Loucy (cell line): ENCODE measurements around the gene PDGFB.

Experiments used
- H2AFZ ChIP-seq: fragments of 200-600 bp; sonication (generic); 2 replicates; pipeline ENCODE4 v1.6.0; 2016; ENCODE audit warnings: antibody characterized with exemption, mild to moderate bottlenecking, low read length, moderate library complexity
- H3F3A ChIP-seq: fragments of 200-600 bp; 2 replicates; pipeline ENCODE4 v1.6.0; 2016; ENCODE audit warnings: antibody characterized with exemption, low read depth, mild to moderate bottlenecking
- H3K27me3 ChIP-seq: fragments of 200-600 bp; sonication (generic); 2 replicates; pipeline ENCODE4 v1.6.1; 2014; ENCODE audit warnings: low read length, mild to moderate bottlenecking; ENCODE audit not compliant: insufficient read depth, poor library complexity, severe bottlenecking
- H3K36me3 ChIP-seq: fragments of 200-600 bp; sonication (generic); 2 replicates; pipeline ENCODE4 v1.6.1; 2016; ENCODE audit warnings: low read length; ENCODE audit not compliant: insufficient read depth
- H3K4me1 ChIP-seq: fragments of 200-600 bp; sonication (generic); 2 replicates; pipeline ENCODE4 v1.5.1; 2014; ENCODE audit warnings: low read length, mild to moderate bottlenecking; ENCODE audit not compliant: insufficient read depth, poor library complexity, severe bottlenecking
- H3K4me2 ChIP-seq: fragments of 200-600 bp; sonication (generic); 2 replicates; pipeline ENCODE4 v1.6.0; 2014; ENCODE audit warnings: antibody characterized with exemption, low read length, low read depth, mild to moderate bottlenecking; ENCODE audit not compliant: poor library complexity, severe bottlenecking
- H3K4me3 ChIP-seq: fragments of 200-600 bp; sonication (generic); 2 replicates; pipeline ENCODE4 v1.5.1; 2014; ENCODE audit warnings: low read length, mild to moderate bottlenecking, mixed read lengths; ENCODE audit not compliant: poor library complexity, severe bottlenecking
- H3K79me2 ChIP-seq: fragments of 200-600 bp; sonication (generic); 2 replicates; pipeline ENCODE4 v1.6.1; 2014; ENCODE audit warnings: low read length; ENCODE audit not compliant: insufficient read depth
- H3K9ac ChIP-seq: fragments of 200-600 bp; sonication (generic); 2 replicates; pipeline ENCODE4 v1.6.0; 2014; ENCODE audit warnings: mild to moderate bottlenecking, low read depth, low read length, moderate library complexity; ENCODE audit not compliant: poor library complexity, severe bottlenecking
- H3K9me2 ChIP-seq: fragments of 200-600 bp; sonication (generic); replicated peaks from 2 replicates; pipeline ENCODE4 v1.6.1; 2016; ENCODE audit warnings: low read depth, low read length, mixed read lengths
- H3K9me3 ChIP-seq: fragments of 200-600 bp; sonication (generic); 2 replicates; pipeline ENCODE4 v1.6.1; 2014; ENCODE audit warnings: mild to moderate bottlenecking, antibody characterized with exemption, low read length, low read depth; ENCODE audit not compliant: insufficient read depth
- H4K20me1 ChIP-seq: fragments of 200-600 bp; sonication (generic); 2 replicates; pipeline ENCODE4 v1.6.0; 2014; ENCODE audit warnings: antibody characterized with exemption, low read length, mild to moderate bottlenecking; ENCODE audit not compliant: insufficient read depth, poor library complexity, severe bottlenecking
- EZH2phosphoT487 ChIP-seq: fragments of 200-600 bp; IDR thresholded peaks from 2 replicates; pipeline ENCODE4 v1.6.1; 2018; ENCODE audit warnings: antibody characterized with exemption, mild to moderate bottlenecking, moderate library complexity, borderline replicate concordance
- TF ChIP-seq, protein P1 (sequence below): fragments of 200-600 bp; sonication (generic); conservative IDR thresholded peaks from 2 replicates; pipeline ENCODE4 v1.5.1; 2014; ENCODE audit warnings: mild to moderate bottlenecking, antibody characterized with exemption, low read length

The PDGFB gene

GRCh38 chr22:39283322-39284141 lies 38.8 kb upstream of the PDGFB start:
- Histone ChIP-seq H3K4me3 (no peak overlapping the region), H3K4me2 (no peak overlapping the region), H3K4me1 (peaks cover 13% of the 10 kb centered on the region), H3K9me3 (no peaks in the 10 kb centered on the region), H3K9ac (no peak overlapping the region), H3K27me3 (no peaks in the 10 kb centered on the region), H3K9me2 (no peaks in the 10 kb centered on the region), H3K79me2 (no peaks in the 10 kb centered on the region), H3F3A (no peaks in the 10 kb centered on the region; the same call in 1 of the 2 replicates), H4K20me1 (no peaks in the 10 kb centered on the region), H3K36me3 (no peaks in the 10 kb centered on the region), H2AFZ (no peak overlapping the region)
- TF ChIP-seq, protein P1, sequence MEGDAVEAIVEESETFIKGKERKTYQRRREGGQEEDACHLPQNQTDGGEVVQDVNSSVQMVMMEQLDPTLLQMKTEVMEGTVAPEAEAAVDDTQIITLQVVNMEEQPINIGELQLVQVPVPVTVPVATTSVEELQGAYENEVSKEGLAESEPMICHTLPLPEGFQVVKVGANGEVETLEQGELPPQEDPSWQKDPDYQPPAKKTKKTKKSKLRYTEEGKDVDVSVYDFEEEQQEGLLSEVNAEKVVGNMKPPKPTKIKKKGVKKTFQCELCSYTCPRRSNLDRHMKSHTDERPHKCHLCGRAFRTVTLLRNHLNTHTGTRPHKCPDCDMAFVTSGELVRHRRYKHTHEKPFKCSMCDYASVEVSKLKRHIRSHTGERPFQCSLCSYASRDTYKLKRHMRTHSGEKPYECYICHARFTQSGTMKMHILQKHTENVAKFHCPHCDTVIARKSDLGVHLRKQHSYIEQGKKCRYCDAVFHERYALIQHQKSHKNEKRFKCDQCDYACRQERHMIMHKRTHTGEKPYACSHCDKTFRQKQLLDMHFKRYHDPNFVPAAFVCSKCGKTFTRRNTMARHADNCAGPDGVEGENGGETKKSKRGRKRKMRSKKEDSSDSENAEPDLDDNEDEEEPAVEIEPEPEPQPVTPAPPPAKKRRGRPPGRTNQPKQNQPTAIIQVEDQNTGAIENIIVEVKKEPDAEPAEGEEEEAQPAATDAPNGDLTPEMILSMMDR, result no peak
- no peak for TF ChIP-seq EZH2phosphoT487

DNA sequence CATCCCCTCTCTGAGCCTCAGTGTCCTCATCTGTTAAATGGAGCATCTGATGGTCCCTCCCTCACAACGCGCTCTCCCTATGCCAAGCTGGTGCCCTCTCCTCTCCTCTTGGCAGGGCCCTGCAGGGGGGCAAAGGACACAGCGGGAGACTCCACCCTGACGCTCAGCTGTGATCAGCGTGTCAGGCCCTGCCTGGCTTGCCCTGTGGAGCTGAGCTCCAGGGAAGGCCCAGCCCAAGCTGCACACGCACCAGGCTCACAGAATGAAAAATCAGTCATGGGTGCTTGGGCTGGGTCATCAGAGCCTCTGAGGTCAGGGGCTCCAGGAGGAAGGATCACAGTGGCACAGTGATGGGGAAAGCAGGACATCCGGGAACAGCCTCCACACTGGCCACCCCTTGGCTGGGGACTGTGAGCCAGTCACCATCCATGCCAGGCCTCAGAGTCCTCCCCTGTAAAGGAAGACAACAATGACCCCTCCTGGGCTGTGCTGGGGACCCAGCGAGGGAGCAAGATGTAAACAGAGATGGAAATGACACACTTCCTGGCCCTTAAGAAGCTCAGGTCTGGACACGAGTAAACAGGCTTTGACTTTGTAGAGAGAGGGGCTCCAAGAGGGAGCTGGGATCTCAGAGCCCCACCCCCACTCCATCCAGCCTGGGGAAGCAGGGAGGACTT lies 38.0 kb upstream of the PDGFB start:
- Histone ChIP-seq H4K20me1 (no peaks in the 10 kb centered on the region), H3F3A (no peaks in the 10 kb centered on the region; the same call in 1 of the 2 replicates), H3K27me3 (no peaks in the 10 kb centered on the region), H3K4me3 (no peak overlapping the region), H3K79me2 (no peaks in the 10 kb centered on the region), H3K9me3 (no peaks in the 10 kb centered on the region), H2AFZ (no peak overlapping the region), H3K9me2 (no peaks in the 10 kb centered on the region), H3K36me3 (no peaks in the 10 kb centered on the region), H3K4me1 (peaks cover 12% of the 10 kb centered on the region), H3K4me2 (no peak overlapping the region), H3K9ac (no peak overlapping the region)
- TF ChIP-seq EZH2phosphoT487, result no peak
- TF ChIP-seq, protein P1, result no peak

DNA sequence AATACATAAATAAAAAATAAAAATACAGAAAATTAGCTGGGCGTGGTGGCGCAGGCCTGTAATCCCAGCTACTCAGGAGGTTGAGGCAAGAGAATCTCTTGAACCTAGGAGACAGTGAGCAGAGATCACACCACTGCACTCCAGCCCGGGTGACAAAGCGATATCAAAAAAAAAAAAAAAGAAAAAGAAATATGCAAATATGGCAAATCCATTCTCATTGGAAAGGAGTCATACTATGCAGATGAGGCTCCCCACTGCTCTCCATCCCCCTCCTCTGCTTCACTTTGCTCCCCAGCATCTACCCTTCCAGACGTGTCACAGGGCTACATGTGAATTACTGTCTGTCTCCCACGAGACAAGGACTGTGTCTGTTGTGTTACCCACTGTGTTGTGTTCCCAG lies 36.3 kb upstream of the PDGFB start:
- TF ChIP-seq, protein P1, result no peak
- no peak for TF ChIP-seq EZH2phosphoT487
- Histone ChIP-seq H3K4me2 (no peak overlapping the region), H3K79me2 (no peaks in the 10 kb centered on the region), H3K36me3 (no peaks in the 10 kb centered on the region), H2AFZ (no peak overlapping the region), H4K20me1 (no peaks in the 10 kb centered on the region), H3K27me3 (no peaks in the 10 kb centered on the region), H3K4me3 (no peak overlapping the region), H3K4me1 (no peaks in the 10 kb centered on the region), H3K9me3 (no peaks in the 10 kb centered on the region), H3F3A (no peaks in the 10 kb centered on the region), H3K9ac (no peak overlapping the region), H3K9me2 (no peaks in the 10 kb centered on the region)
